Right cardiac atrium (tissue), 5 donors: ENCODE data around the gene ACP3. TPM values are rescaled to one million over a fixed set of nuclear protein-coding genes. Genes with fewer than 3 reads are reported as not detected.
"Not testable (repeated sequence)": the region's sequence is repeated elsewhere in the genome, so short reads cannot be mapped to it uniquely, and the experiment has no call there.

Source experiments
- ATAC-seq, 2 donors: fragments of 200-7000 bp; cut with Tn5 transposase; one replicate each; pipeline versions ENCODE4 v1.8.0 to v1.9.1; 2020; ENCODE audit warnings: moderate library complexity in 2 of 2, mild to moderate bottlenecking in 1 of 2
- DNase-seq, 3 donors: peaks; one replicate each; pipeline ENCODE4 v3.0.0-alpha.2; 2020
- H3K27ac ChIP-seq: one replicate; pipeline ENCODE4 v1.5.1; 2013; ENCODE audit warnings: mild to moderate bottlenecking, low read length, control low read depth, moderate library complexity
- H3K27me3 ChIP-seq: one replicate; pipeline ENCODE4 v1.6.1; 2013; ENCODE audit not compliant: control insufficient read depth, insufficient read depth
- H3K4me1 ChIP-seq: one replicate; pipeline ENCODE4 v1.6.1; 2013; ENCODE audit warnings: low read length; ENCODE audit not compliant: control insufficient read depth, insufficient read depth
- H3K4me3 ChIP-seq: one replicate; pipeline ENCODE4 v1.5.1; 2013; ENCODE audit warnings: low read length, control low read depth
- H3K9me3 ChIP-seq: one replicate; pipeline ENCODE4 v1.6.1; 2013; ENCODE audit warnings: low read length; ENCODE audit not compliant: control insufficient read depth
- WGBS: extraction: QIAGEN DNeasy Blood & Tissue Kit; methylation state at CpG from one replicate; pipeline ENCODE4 v1.1.7; 2013; 5-methylcytosine and 5-hydroxymethylcytosine counted together
- intact Hi-C, 4 donors: fragments of 100-400 bp; cut with DNase I; formaldehyde crosslinking; loops; one replicate each; pipeline versions ENCODE4 v1.11.0 to v1.14.0; 2022 to 2023
- polyA plus RNA-seq: library from polyadenylated mRNA; stranded (reverse); fragments of 200-250 nt; gene quantifications from one replicate; pipeline ENCODE4 v1.2.3, GENCODE V29; 2013
- total RNA-seq, 4 donors: library from RNA; stranded (reverse); fragmentation: NEBNext Ultra II Directional; extraction: Animal tissue kit (Norgen Biotek cat#: 25700); gene quantifications; one replicate each; pipeline ENCODE4 v1.2.1, GENCODE V29; 2021
- donor health status: healthy with polysubstance abuse.
- donor health status: DM: no; HTN: yes; CAD: no.
- donor health status: DM: no; HTN: no; CAD: no.
- donor health status: DM: no; HTN: yes; CAD: no; lungs with severe emphysema.
- donor health status: DM: yes; HTN: yes; CAD: no.

ACP3 gene
- total and polyA plus RNA-seq, 5 donors: 0.41 to 2.3 (median 1.2) TPM

DNA sequence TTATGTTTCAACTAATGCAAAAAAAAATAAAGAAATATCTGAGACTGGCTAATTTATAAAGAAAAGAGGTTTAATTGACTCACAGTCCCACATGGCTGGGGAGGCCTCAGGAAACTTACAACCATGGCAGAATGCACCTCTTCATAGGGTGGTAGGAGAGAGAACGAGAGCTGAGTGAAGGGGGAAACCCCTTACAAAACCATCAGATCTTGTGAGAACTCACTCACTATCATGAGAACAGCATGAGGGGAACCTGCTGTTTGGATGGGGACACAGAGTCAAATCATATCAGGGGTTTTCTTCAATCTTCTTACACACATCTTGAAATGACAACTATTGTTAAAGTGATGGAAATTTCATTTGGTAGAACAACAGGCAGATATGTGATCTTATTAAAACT, 75.5 kb downstream of the ACP3 start:
- H3K27me3 ChIP-seq, ATAC-seq, H3K4me1 ChIP-seq, intact Hi-C loops, H3K27ac ChIP-seq, H3K9me3 ChIP-seq, DNase-seq, H3K4me3 ChIP-seq: not testable (repeated sequence)
- WGBS: 88% methylated on average over 1 of the region's 1 CpG

DNA sequence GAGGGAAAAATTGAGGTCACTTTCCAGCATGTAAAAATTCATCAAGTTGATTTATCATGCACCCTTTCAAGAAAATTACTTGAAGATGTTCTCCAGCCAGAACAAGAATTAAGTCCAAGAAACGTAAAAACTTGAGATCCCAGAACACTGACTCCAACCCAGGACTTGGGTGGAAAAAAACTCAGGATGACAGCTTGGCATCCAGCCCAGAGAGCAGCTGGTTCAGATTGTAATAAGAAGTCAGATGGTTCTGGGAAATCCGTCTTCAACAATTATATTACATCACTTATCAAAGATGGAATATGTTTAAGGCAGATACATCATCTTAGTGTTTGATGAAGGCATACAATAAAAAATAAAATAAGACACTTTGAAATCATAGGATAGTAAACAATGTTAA, 77.1 kb downstream of the ACP3 start:
- H3K27ac ChIP-seq: no peak overlapping the region
- H3K27me3 ChIP-seq: no peaks in the 10 kb centered on the region
- no peaks in the 10 kb centered on the region for H3K4me1 ChIP-seq
- DNase-seq (peak; percentile 54 to 78 (median 60)), ATAC-seq (no peak)
- intact Hi-C loops: no loop called here
- no peak overlapping the region for H3K4me3 ChIP-seq
- 17% methylated on average over 2 of the region's 2 CpGs for WGBS
- H3K9me3 ChIP-seq: no peaks in the 10 kb centered on the region

DNA sequence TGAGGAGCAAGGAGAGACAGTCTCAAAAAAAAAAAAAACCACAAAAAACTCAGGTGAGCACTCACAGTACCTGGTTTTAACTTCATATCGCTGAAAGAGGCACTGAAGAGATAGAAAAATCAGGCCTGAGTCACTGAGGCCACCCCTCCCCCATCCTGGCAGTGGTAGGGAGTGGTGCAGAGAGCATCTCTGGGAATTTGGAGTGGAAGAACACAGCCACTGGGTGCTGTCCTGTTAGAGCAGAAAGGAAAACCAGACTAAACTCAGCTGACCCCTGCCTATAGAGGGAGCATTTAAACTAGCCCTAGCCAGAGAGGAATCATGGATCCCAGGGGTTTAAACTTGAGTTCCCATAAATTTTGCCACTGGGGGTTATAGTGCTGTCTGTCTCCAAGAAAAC, 77.9 kb downstream of the ACP3 start:
- H3K27me3 ChIP-seq: no peaks in the 10 kb centered on the region
- DNase-seq: peak in 1 of 3 donors; percentile 31
- WGBS: 73% methylated on average over 1 of the region's 1 CpG
- ATAC-seq: no peak
- H3K9me3 ChIP-seq: no peaks in the 10 kb centered on the region
- H3K4me1 ChIP-seq: no peaks in the 10 kb centered on the region
- intact Hi-C loops: loop anchor here in 2 of 4 donors (5.0 kb wide), 2 partner anchors 43 to 138 kb away; no protein-coding TSS in a partner anchor
- no peak overlapping the region for H3K4me3 ChIP-seq
- no peak overlapping the region for H3K27ac ChIP-seq

DNA sequence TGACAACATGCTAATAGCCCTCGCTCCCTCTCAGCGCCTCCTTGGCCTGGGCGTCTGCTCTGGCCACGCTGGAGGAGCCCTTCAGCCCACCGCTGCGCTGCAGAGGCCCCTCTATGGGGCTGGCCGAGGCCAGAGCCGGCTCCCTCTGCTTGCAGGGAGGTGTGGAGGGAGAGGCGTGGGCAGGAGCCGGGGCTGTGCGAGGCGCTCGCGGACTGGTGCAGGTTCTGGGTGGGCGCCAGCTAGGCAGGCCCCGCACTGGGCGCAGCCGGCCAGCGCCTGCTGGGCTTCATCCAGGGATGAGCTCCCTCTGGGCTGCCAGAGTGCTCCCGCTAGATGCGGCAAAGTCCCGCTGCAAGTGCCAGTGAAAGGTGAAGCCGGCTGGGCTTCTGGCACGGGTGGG, 79.0 kb downstream of the ACP3 start:
- no peak overlapping the region for H3K4me3 ChIP-seq
- peak; percentile 23 to 29 for ATAC-seq
- intact Hi-C loops: loop anchor here in 2 of 4 donors (5.0 kb wide), 2 partner anchors 44 to 139 kb away; no protein-coding TSS in a partner anchor

DNA sequence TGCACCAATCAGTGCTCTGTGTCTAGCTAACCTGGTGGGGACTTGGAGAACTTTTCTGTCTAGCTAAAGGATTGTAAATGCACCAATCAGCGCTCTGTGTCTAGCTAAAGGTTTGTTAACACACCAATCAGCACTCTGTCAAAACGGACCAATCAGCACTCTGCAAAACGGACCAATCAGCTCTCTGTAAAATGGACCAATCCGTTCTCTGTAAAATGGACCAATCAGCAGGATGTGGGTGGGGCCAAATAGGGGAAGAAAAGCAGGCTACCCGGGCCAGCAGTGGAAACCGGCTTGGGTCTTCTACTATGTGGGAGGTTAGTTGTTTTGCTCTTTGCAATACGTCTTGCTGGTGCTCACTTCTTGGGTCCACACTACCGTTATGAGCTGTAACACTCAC, 79.6 kb downstream of the ACP3 start:
- 94% methylated on average over 8 of the region's 8 CpGs for WGBS
- H3K4me1 ChIP-seq, DNase-seq, H3K4me3 ChIP-seq, H3K27me3 ChIP-seq, H3K9me3 ChIP-seq, H3K27ac ChIP-seq, ATAC-seq: not testable (repeated sequence)
- intact Hi-C loops: loop anchor here in 2 of 4 donors (5.0 kb wide), 2 partner anchors 44 to 139 kb away; no protein-coding TSS in a partner anchor

More for the DNA sequence above, 79.0 kb downstream of the ACP3 start:
- H3K4me1 ChIP-seq: no peaks in the 10 kb centered on the region
- H3K27ac ChIP-seq: no peak overlapping the region
- DNase-seq: peak in 2 of 3 donors; percentile 18 to 48
- no peaks in the 10 kb centered on the region for H3K9me3 ChIP-seq
- WGBS: 97% methylated on average over 24 of the region's 24 CpGs
- H3K27me3 ChIP-seq: no peaks in the 10 kb centered on the region

DNA sequence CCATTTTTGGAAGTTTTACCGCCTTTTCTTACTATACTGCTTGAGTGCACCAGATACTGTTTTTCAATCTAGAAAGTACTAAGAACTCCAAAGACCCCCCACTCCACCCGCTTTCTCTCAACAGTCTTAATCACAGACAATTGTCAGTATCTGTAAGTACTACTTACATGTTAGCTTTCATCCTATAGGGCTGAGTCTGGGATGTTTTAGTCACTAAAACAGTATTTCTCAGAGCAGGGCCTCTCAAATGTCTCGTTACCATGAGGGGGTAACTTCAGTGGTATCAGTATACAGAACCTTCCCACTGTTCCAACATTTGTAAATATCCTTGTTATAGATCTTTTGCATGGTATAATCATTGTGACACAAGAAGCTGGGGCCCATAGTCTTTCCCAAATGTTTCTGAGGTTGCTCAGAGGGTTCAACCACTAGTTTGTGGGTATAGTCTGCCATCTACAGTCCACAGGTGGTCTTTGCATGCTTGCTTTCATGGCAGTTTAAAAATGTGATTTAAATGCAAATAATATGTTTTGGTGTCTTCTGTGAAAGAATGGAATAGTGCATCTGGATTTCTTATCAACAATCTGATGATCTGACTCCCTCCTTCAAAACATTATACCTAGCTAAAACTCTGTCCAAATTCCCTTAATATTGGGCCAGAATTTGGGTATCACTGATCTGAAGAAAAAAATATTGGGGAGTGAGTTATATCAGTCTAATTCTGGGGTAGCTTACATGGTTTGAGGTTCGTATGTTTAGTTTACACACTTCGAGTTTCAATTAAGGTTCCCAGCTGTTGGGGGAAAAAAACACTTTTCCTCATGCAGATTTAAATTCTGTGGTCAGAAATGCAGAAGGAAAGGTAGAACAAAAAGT, 82.1 kb downstream of the ACP3 start:
- 69% methylated on average over 5 of the region's 5 CpGs for WGBS
- no peaks in the 10 kb centered on the region for H3K9me3 ChIP-seq
- DNase-seq (no peak), ATAC-seq (peak; percentile 55 to 75)
- H3K4me3 ChIP-seq: no peak overlapping the region
- intact Hi-C loops: loop anchor here in 2 of 4 donors (5.0 kb wide), 2 partner anchors 47 to 142 kb away; no protein-coding TSS in a partner anchor
- H3K4me1 ChIP-seq: no peaks in the 10 kb centered on the region
- no peaks in the 10 kb centered on the region for H3K27me3 ChIP-seq
- no peak overlapping the region for H3K27ac ChIP-seq

DNA sequence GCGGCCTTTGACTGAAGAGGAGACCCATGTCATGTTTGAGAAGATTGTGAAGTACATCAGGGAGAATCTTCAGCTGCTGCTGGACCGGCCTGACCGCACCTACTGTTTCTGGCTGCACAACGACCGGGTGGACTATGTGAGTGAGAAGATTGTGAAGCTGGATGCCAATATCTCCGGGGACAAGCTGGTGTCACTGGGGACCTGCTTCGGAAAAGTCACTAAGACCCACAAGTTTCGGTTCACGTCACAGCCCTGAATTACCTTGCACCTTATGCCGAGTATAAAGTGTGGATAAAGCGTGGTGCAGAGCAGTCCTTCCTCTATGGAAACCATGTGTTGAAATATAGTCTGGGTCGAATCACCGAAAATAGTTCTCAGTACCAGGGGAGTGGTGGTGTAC, 84.0 kb downstream of the ACP3 start:
- no peak overlapping the region for H3K4me3 ChIP-seq
- DNase-seq (peak in 1 of 3 donors; percentile 30), ATAC-seq (no peak)
- intact Hi-C loops: loop anchor here in 2 of 4 donors (2.0 to 5.0 kb wide), 2 partner anchors 48 to 49 kb away; no protein-coding TSS in a partner anchor
- peaks cover 2% of the 10 kb centered on the region for H3K4me1 ChIP-seq
- H3K27me3 ChIP-seq: no peaks in the 10 kb centered on the region
- H3K9me3 ChIP-seq: no peaks in the 10 kb centered on the region
- WGBS: 91% methylated on average over 13 of the region's 13 CpGs
- H3K27ac ChIP-seq: no peak overlapping the region

DNA sequence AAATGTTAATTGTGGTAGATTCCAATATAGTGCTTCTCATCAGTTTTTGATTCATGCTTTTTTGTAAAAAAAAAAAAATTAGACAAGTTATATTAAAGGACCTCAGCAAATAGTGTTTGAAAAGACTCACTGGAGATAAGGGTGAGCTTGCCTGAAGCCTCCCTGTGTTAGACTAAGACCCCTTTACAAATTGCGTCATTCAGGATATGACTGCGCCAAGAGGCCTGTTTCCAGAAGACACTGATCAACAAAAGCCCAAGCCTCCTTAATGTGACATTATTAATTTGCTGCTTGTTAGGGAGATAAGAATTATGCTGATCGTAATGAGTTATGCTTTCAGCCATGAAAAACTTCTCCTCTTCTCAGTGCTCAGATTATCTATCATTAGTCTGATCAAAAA, 87.1 kb downstream of the ACP3 start:
- intact Hi-C loops: loop anchor here in 1 of 4 donors (5.0 kb wide), 1 partner anchor 52 kb away; no protein-coding TSS in a partner anchor
- H3K27me3 ChIP-seq: no peaks in the 10 kb centered on the region
- H3K4me3 ChIP-seq: no peak overlapping the region
- peaks cover 2% of the 10 kb centered on the region for H3K4me1 ChIP-seq
- no peaks in the 10 kb centered on the region for H3K9me3 ChIP-seq
- WGBS: 53% methylated on average over 3 of the region's 3 CpGs
- ATAC-seq: peak; percentile 52 to 74
- DNase-seq: no peak
- H3K27ac ChIP-seq: no peak overlapping the region

DNA sequence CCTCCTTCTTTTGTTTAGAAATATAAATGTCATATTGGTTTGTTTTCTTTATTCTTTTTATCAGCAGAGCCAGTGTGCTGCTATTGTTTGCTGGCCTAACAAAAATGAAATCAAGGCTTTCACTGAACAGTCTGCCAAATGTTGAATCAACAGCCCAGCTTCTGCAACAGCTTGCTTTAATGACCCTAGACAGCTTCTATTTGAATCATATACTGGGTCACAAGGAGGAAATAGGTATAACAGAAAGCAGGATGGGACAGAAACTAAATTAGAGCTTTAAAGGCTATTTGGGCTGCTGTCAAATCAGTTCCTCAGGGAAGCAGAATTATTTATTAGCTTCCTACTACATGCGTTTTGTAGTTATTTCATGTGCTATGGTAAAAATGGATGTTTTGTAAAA, 88.0 kb downstream of the ACP3 start:
- intact Hi-C loops: no loop called here
- H3K9me3 ChIP-seq: no peaks in the 10 kb centered on the region
- ATAC-seq: peak; percentile 80 to 82
- DNase-seq: no peak
- H3K27me3 ChIP-seq: no peaks in the 10 kb centered on the region
- H3K4me3 ChIP-seq: no peak overlapping the region
- WGBS: 35% methylated on average over 1 of the region's 1 CpG
- no peak overlapping the region for H3K27ac ChIP-seq
- H3K4me1 ChIP-seq: peaks cover 2% of the 10 kb centered on the region

DNA sequence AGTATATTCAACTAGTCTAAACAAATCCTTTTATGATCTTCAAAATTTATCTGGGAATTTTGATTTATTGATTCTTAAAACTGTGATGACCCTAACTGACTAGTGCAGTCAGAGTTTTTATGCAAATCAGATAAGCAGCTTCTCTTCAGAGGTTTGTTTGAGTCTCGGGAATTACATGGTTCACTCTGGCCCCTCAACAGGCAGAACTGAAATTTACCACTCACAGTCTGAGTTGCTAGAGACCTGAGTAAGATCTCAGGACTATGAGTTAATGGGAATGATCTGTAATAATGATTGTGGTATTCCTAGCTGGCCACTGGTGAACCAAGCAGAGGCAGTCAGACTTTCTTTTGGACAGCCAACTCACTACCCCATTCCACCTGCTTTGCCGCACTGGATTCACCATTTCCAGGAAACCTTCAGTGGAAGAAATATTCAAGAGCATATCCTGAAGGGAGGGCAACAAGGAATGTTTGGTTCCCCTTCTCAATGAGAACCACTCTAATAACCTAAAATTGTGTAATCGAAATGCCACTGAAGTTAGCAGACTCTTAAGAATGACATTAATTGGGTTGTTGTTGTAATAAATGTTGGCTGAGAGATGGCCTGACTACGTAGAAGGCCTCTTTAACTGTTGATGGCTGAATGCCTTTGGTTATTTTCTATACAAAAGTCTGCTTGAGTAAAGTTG, 88.5 kb downstream of the ACP3 start:
- Histone ChIP-seq H3K27me3 (no peaks in the 10 kb centered on the region), H3K9me3 (no peaks in the 10 kb centered on the region), H3K27ac (no peak overlapping the region), H3K4me3 (no peak overlapping the region), H3K4me1 (peaks cover 2% of the 10 kb centered on the region)
- intact Hi-C loops: no loop called here
- WGBS: 83% methylated on average over 4 of the region's 4 CpGs
- ATAC-seq (no peak), DNase-seq (no peak)

DNA sequence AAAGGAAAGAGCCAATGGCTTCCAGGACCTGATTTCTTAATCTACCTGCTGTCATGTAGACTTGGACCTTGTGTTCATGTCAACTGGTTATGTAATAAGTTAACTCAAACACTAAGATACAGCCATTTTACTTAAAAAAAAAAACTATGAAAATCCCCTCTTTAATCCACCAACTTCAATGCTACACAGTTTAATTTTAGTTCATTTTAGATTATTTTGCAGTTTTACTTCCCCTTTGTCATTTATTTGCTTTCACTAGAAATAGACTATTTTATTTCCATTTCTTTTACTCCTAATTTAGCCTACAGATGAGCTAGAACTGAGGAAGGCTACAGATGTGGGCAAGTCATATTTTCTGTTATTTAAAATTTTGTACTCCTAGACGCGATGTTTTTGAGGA, 89.4 kb downstream of the ACP3 start:
- no peak for ATAC-seq
- peaks cover 2% of the 10 kb centered on the region for H3K4me1 ChIP-seq
- no peak for DNase-seq
- H3K27me3 ChIP-seq: no peaks in the 10 kb centered on the region
- no peak overlapping the region for H3K27ac ChIP-seq
- no peaks in the 10 kb centered on the region for H3K9me3 ChIP-seq
- H3K4me3 ChIP-seq: no peak overlapping the region
- intact Hi-C loops: no loop called here
- 96% methylated on average over 2 of the region's 2 CpGs for WGBS
